H54 (cell line): ENCODE results near the gene FAM185A.
"Not testable (repeated sequence)": the region's sequence is repeated elsewhere in the genome, so short reads cannot be mapped to it uniquely, and the experiment has no call there.

Source experiments
- DNase-seq: peaks from one replicate; pipeline ENCODE4 v3.0.0; 2011; ENCODE audit warnings: low spot score, mixed read lengths; ENCODE audit not compliant: insufficient read length
- FAIRE-seq: peaks from 3 replicates; lab custom pipeline; 2011; peaks lifted over from hg19 to GRCh38; lab: Jason Lieb, UNC
- POLR2A ChIP-seq: IDR thresholded peaks from 2 replicates; pipeline ENCODE4 v1.6.1; 2011; ENCODE audit warnings: low read depth, mild to moderate bottlenecking, low read length

The FAM185A gene

DNA sequence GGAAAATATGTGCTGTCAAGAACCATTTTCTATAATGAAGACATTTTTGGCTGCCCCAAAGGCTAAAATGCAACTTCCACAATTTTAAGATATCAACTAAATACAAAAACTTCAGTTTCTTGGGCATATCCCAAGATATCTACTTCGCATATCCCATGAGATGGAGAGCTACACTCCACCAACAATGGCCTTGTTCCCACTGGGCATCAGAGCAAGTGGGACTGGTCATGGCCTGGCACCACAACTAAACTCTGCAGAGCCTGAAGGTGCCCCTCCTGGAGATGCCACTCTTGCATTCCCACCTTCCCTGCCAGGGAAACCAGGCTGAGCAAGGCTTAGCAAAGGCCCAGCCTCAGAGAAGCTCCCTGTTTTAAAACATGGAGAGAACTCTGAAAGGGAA lies 88.2 kb downstream of the FAM185A start:
- no peak for DNase-seq
- no peak for TF ChIP-seq POLR2A
- no peak for FAIRE-seq

DNA sequence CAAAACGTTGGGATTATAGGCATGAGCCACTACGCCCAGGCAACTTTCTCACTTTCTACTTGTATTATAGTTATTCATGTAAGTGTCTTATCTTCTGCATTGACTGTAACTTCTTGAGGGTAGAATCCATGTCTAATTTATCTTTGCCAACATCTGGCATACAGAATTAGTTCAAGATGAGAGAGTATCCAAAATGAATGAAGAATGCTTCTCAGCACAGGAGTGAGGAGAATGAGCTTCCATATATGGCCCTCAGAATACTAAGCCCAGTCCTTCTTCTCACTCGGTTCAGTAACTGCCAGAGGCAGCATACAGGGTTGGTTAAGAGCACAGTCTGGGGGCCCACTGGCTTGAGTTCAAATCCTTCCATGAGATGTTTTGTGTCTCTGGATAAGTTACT lies 89.0 kb downstream of the FAM185A start:
- FAIRE-seq, result no peak
- DNase-seq, result no peak
- TF ChIP-seq POLR2A, result no peak

DNA sequence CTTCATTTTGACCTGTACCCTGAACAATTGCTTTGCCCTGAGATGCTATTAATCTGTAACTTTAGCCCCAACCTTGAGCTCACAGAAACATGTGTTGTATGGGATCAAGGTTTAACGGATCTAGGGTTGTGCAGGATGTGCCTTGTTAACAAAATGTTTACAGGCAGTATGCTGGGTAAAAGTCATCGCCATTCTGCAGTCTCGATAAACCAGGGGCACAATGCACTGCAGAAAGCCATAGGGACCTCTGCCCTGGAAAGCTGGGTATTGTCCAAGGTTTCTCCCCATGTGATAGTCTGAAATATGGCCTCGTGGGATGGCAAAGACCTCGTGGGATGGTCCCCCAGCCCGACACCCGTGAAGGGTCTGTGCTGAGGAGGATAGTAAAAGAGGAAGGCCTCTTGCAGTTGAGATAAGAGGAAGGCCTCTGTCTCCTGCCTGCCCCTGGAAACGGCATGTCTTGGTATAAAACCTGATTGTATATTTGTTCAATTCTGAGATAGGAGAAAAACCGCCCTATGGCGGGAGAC lies 89.8 kb downstream of the FAM185A start:
- DNase-seq, FAIRE-seq: not testable (repeated sequence)

DNA sequence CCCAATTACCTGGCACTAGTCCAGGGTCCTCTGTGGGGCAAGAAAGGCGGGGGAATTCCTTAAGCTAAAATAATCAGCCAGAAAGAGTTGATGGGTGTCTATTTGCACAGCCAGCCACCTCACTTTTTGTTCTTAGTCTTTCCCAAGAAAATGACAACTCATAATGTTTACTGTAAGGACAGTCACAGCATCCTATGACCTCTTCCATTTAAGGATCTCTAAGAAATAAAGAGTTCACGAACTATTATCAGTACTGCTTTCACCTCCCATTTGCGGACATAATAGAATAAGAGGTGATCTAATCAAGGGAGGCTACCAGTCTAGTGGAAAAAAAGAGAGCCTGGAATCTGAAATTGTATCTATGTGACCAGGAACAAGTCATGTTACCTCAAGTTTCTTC lies 91.6 kb downstream of the FAM185A start:
- TF ChIP-seq POLR2A, result no peak
- FAIRE-seq, result no peak
- DNase-seq, result no peak

DNA sequence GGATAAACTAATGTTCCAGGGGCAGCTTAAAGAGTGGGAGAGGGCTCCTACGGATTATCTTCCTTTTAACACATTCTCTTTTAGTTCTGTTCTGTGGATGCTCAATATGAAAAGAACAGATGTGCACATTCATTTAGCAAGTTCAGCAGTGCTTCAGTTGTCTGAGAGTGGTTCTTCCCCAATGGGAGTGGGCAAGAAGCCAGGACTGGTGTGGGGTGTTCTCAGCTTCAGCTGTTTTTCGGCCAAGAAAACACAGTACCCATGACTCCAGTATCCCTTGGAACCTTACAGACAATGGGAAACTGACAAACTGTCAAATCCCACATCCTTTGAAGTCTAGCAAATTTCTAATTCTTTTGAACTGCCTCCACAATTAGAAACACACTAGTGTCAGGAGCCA lies 92.5 kb downstream of the FAM185A start:
- DNase-seq (no peak), FAIRE-seq (no peak)
- TF ChIP-seq POLR2A, result no peak

DNA sequence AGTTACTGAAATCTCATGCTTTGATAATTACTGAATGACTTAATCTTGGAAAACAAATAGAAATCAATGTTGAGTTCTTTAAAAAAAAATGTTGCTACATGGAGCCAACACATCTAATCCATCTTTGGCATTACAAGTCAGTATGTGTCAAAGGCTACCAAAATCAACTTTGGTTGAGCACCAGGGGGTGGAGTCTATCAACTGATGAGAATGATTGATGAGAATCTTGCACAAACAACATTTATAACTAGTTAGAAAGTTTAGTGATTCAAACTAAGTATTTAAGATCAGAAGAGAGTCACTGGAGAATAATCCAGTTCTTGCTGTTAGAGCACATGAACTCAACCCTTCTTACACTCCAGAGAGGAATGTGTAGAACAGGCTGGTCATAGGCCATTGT lies 93.5 kb downstream of the FAM185A start:
- FAIRE-seq (no peak), DNase-seq (no peak)
- TF ChIP-seq POLR2A, result no peak

DNA sequence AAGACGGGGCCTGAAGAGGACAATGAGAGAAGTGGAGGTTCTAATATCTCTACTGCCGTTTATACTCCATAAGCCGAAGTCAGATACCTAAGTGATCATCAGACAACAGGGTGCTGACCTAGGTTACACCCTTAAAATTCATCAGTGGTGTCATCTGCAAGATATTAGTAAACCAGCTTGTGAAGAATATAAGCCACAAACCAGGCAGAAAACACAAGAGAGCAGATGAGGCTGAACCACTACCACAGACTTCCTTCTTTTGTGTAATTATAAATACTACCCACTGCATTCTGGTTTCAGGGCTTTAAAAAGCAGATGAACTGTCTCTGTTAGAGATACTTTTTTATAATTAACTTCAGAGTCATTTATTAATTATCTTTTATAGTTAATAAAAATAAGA lies 95.1 kb downstream of the FAM185A start:
- no peak for FAIRE-seq

DNA sequence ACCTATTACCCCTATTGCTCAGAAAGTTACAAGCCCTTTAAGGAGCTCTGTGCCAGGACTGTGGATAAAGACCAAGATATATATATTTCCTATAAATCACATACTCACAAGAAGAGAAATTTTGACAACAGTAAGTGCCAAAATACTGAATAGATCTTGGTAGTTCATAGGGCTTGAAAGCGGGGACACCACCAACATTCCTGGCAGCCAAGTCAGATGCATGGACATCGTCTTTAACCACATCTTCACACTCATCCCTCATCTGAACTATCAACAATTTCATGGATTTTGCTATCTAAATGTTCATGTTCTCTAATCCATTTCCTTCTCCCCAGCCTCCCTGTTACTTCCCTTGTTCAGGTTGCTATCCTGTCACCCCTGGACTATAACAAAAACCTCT lies 96.5 kb downstream of the FAM185A start:
- DNase-seq (no peak), FAIRE-seq (no peak)
- no peak for TF ChIP-seq POLR2A

More for the DNA sequence above, 95.1 kb downstream of the FAM185A start:
- no peak for TF ChIP-seq POLR2A
- DNase-seq, result no peak

DNA sequence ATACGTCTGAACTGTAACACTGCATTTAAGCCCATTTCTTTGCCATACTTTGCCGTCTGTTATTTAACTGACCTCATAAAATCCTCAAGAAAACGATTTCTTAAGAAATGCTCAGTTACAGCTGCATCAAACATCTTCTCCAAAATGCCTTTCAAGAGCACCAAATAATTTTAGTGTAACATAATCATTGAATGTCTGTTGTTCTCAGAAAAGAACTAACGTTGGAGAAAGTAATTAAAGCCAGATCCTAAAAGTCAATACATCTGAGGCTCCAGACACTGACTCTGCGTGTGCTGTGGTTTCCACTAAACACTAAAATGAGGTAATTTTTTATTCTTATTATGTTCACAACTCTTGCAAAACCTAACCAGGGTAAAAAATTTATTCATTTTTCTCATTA lies 100.3 kb downstream of the FAM185A start:
- TF ChIP-seq POLR2A, result no peak
- no peak for FAIRE-seq

DNA sequence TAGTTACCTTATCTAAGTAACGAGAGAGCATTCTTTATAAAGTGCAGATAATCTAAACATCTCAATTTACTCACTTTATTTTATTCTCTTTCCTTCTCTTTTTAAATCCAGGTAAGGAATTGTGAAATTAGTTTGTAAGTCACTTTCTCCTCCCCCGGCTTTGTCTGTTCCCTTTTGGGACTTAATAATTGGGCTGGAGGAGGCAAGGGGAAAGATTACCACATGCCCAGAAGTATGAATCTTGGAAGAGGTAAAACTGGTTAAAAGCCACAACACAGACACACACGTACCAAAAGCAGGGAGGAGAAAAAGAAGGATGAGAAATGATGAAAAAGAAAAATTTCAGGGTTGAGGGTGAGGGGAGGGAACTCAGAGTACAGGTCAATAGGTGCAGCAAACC lies 100.7 kb downstream of the FAM185A start:
- no peak for DNase-seq
- no peak for FAIRE-seq

More for the DNA sequence above, 100.3 kb downstream of the FAM185A start:
- no peak for DNase-seq

DNA sequence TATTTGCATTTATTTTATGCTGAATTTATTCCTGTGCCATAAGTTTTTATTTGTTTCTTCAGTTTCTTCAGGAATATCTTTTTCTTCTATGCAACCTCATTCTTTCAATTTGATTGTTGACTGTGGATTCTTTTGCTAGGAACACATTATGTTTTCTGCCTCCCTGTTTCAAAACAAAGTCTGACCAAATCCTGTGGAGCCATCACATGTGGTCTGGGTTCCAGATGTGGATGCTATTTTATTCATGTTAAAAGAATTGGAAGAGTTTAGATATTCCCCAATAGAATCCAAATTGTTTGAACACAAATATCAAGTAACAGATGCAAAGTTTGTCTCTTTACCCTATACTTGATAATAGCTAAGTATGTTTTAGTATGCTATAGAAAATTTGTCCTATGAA lies 107.2 kb downstream of the FAM185A start:
- DNase-seq (no peak), FAIRE-seq (no peak)
- TF ChIP-seq POLR2A, result no peak

More for the DNA sequence above, 100.7 kb downstream of the FAM185A start:
- no peak for TF ChIP-seq POLR2A
